ENCODE data around the gene FOXP4. TPM values are rescaled to one million over a fixed set of nuclear protein-coding genes. Genes with fewer than 3 reads are reported as not detected.

FOXP4 gene
- total RNA-seq, 1 experiment from 2014 or later: 32.3 TPM

GRCh38 chr6:41560431-41561192 is 14.4 kb downstream of the FOXP4 start:
- no peak overlapping the region for H3K27ac ChIP-seq (ENCODE audit: low read depth, low read length)
- no peak overlapping the region for H2AFZ ChIP-seq (ENCODE audit: low read depth, low read length, poor library complexity, severe bottlenecking)
- TF ChIP-seq POLR2A (IDR thresholded peaks at IDR 0.05; ENCODE audit: borderline replicate concordance, extremely low read depth, insufficient read depth, insufficient read length): no peak
- no peak for TF ChIP-seq EZH2 (IDR thresholded peaks at IDR 0.05)
- TF ChIP-seq EGR1 (IDR thresholded peaks at IDR 0.05; ENCODE audit: low read depth): no peak
- no peak for TF ChIP-seq EZH2phosphoT487 (IDR thresholded peaks at IDR 0.05; ENCODE audit: borderline replicate concordance)
- TF ChIP-seq FOSL1 (IDR thresholded peaks at IDR 0.05; ENCODE audit: low read depth): no peak
- no peak for TF ChIP-seq ELF1 (IDR thresholded peaks at IDR 0.05; ENCODE audit: borderline replicate concordance, low read depth)
- no peak for TF ChIP-seq TCF7L2 (IDR thresholded peaks at IDR 0.05; ENCODE audit: borderline replicate concordance, extremely low read depth, insufficient read depth, insufficient read length)
- no peak for TF ChIP-seq YY1 (IDR thresholded peaks at IDR 0.05; ENCODE audit: extremely low read depth, insufficient replicate concordance, low read depth, low read length)
- TF ChIP-seq, protein P1, sequence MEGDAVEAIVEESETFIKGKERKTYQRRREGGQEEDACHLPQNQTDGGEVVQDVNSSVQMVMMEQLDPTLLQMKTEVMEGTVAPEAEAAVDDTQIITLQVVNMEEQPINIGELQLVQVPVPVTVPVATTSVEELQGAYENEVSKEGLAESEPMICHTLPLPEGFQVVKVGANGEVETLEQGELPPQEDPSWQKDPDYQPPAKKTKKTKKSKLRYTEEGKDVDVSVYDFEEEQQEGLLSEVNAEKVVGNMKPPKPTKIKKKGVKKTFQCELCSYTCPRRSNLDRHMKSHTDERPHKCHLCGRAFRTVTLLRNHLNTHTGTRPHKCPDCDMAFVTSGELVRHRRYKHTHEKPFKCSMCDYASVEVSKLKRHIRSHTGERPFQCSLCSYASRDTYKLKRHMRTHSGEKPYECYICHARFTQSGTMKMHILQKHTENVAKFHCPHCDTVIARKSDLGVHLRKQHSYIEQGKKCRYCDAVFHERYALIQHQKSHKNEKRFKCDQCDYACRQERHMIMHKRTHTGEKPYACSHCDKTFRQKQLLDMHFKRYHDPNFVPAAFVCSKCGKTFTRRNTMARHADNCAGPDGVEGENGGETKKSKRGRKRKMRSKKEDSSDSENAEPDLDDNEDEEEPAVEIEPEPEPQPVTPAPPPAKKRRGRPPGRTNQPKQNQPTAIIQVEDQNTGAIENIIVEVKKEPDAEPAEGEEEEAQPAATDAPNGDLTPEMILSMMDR (IDR thresholded peaks at IDR 0.05 in 2 of 3, conservative IDR thresholded peaks at IDR 0.05 in 1 of 3; ENCODE audit: borderline replicate concordance in 1 of 3, insufficient read depth in 1 of 3, low read depth in 2 of 3, low read length in 2 of 3): no peak
- no peak for TF ChIP-seq MAX (IDR thresholded peaks at IDR 0.05)
- no peak for TF ChIP-seq RAD21 (IDR thresholded peaks at IDR 0.05; ENCODE audit: low read depth)
- no peak for TF ChIP-seq CEBPB (IDR thresholded peaks at IDR 0.05; ENCODE audit: low read depth)
- TF ChIP-seq CBX3 (IDR thresholded peaks at IDR 0.05; ENCODE audit: low read depth): no peak
- TF ChIP-seq ZBTB33 (IDR thresholded peaks at IDR 0.05; ENCODE audit: extremely low read depth, insufficient replicate concordance, low read length): no peak
- no peak for TF ChIP-seq POLR2AphosphoS5 (IDR thresholded peaks at IDR 0.05; ENCODE audit: low read depth, low read length)
- TF ChIP-seq SRF (IDR thresholded peaks at IDR 0.05; ENCODE audit: low read depth): no peak
- peaks cover 47% of the 10 kb centered on the region for H3K79me2 ChIP-seq (ENCODE audit: insufficient read depth, low read length)
- no peaks in the 10 kb centered on the region for H3K4me1 ChIP-seq (ENCODE audit: control insufficient read depth in 1 of 2, insufficient read depth in 2 of 2, low read length in 2 of 2)
- no peak for DNase-seq (ENCODE audit: low read depth, low spot score)
- H3K4me2 ChIP-seq (ENCODE audit: low read length): no peak overlapping the region
- no peak overlapping the region for H3K4me3 ChIP-seq (replicated peaks in 1 of 2; ENCODE audit: low read depth in 1 of 2, low read length in 2 of 2)
- intact Hi-C loops (cut with micrococcal nuclease): no loop called here
- CTCF ChIA-PET: no interaction called here
- peaks cover 0 to under 1% of the 10 kb centered on the region in 2 experiments; a peak in 1 of 4 replicates for H3K36me3 ChIP-seq (ENCODE audit: control insufficient read depth in 1 of 2, insufficient read depth in 2 of 2, low read length in 2 of 2)
- H4K20me1 ChIP-seq (ENCODE audit: insufficient read depth): no peaks in the 10 kb centered on the region
- no peak overlapping the region for H3K9ac ChIP-seq (ENCODE audit: low read length)
- H3K27me3 ChIP-seq (ENCODE audit: insufficient read depth, low read length): no peaks in the 10 kb centered on the region
- POLR2A ChIA-PET: no interaction called here
- BruUV-seq (replicated peaks): no TSS peak
- no peaks in the 10 kb centered on the region for H3K9me3 ChIP-seq (ENCODE audit: control insufficient read depth in 1 of 2, insufficient read depth in 1 of 2, low read depth in 1 of 2, low read length in 2 of 2)
- no peak for ATAC-seq
- RAD21 ChIA-PET (ENCODE audit: low non-redundant PET in 1 of 2, low total read pairs in 2 of 2, uncharacterized antibody in 2 of 2, unreplicated experiment in 2 of 2): no interaction called here
- no peaks in the 10 kb centered on the region for H3K9me2 ChIP-seq (ENCODE audit: insufficient read depth)

Measured in HCT116 (cell line).